Lower leg skin (tissue), 4 donors: Measurements from ENCODE around the gene CERS5. TPM values are rescaled to one million over a fixed set of nuclear protein-coding genes. Genes with fewer than 3 reads are reported as not detected.

Experiments
- DNase-seq, 2 donors: peaks; one replicate each; pipeline ENCODE4 v3.0.0-alpha.2; 2019; ENCODE audit warnings: low spot score in 2 of 2
- H3K4me3 ChIP-seq: fragments of 200-600 bp; sonication (generic); 2 replicates; pipeline ENCODE4 v1.5.1; 2017; ENCODE audit warnings: mild to moderate bottlenecking, low read depth; ENCODE audit not compliant: poor library complexity, severe bottlenecking
- CTCF ChIP-seq, 3 donors: fragments of 450-650 bp; IDR thresholded peaks; one replicate each; pipeline ENCODE4 v1.5.1; 2016; ENCODE audit warnings: antibody characterized with exemption in 3 of 3, mild to moderate bottlenecking in 3 of 3, moderate library complexity in 2 of 3
- POLR2A ChIP-seq, 2 donors: fragments of 450-650 bp; IDR thresholded peaks; one replicate each; pipeline ENCODE4 v1.6.1; 2016 to 2017; ENCODE audit warnings: antibody characterized with exemption in 2 of 2, mild to moderate bottlenecking in 1 of 2, moderate library complexity in 1 of 2
- WGBS, 2 donors: methylation state at CpG; one replicate each; pipeline ENCODE4 v1.1.5; 2018; 5-methylcytosine and 5-hydroxymethylcytosine counted together
- intact Hi-C: fragments of 100-400 bp; cut with DNase I; formaldehyde crosslinking; loops from one replicate; pipeline ENCODE4 v1.15.0; 2023; ENCODE audit warnings: low total_unique reads
- total RNA-seq, 4 donors: library from RNA; depleted of rRNA; stranded (reverse); fragments of >200 nt; gene quantifications; one replicate each; pipeline ENCODE4 v1.1.0, GENCODE V29; 2016

The CERS5 gene
- total RNA-seq, 4 donors from 2014 or later = 31.8 to 34.5 (median 32.5) TPM

- TF ChIP-seq CTCF (IDR thresholded peaks at IDR 0.05) (no peak), POLR2A (IDR thresholded peaks at IDR 0.05) (no peak)
- intact Hi-C loops = no loop called here
- WGBS, 2 donors = 88 to 89% methylated on average over 3 of the region's 3 CpGs
- H3K4me3 ChIP-seq = no peak overlapping the region
- no peak for DNase-seq
Measured at GRCh38 chr12:50100561-50100960, 66.6 kb downstream of the CERS5 start.

- no peak overlapping the region for H3K4me3 ChIP-seq
- DNase-seq = no peak
- intact Hi-C loops = no loop called here
- WGBS, 2 donors = 36 to 37% methylated on average over 5 of the region's 5 CpGs
- TF ChIP-seq CTCF (IDR thresholded peaks at IDR 0.05) (no peak), POLR2A (IDR thresholded peaks at IDR 0.05) (no peak)
Measured at GRCh38 chr12:50099302-50100008, 67.7 kb downstream of the CERS5 start.

- no peak for DNase-seq
- H3K4me3 ChIP-seq = no peak overlapping the region
- 87 to 88% methylated on average over 6 of the region's 6 CpGs for WGBS, 2 donors
- intact Hi-C loops = no loop called here
- no peak for TF ChIP-seq CTCF (IDR thresholded peaks at IDR 0.05)
- TF ChIP-seq POLR2A (IDR thresholded peaks at IDR 0.05) = no peak
Measured at GRCh38 chr12:50097952-50098351, 69.2 kb downstream of the CERS5 start.

GRCh38 chr12:50090391-50090790 lies 76.8 kb downstream of the CERS5 start:
- H3K4me3 ChIP-seq = no peak overlapping the region
- TF ChIP-seq CTCF (IDR thresholded peaks at IDR 0.05) (no peak), POLR2A (IDR thresholded peaks at IDR 0.05) (no peak)
- WGBS, 2 donors = 86 to 87% methylated on average over 5 of the region's 5 CpGs
- intact Hi-C loops = no loop called here
- no peak for DNase-seq

- intact Hi-C loops = no loop called here
- 97% methylated on average over 7 of the region's 7 CpGs for WGBS, 2 donors
- DNase-seq = no peak
- TF ChIP-seq POLR2A (IDR thresholded peaks at IDR 0.05) (no peak), CTCF (IDR thresholded peaks at IDR 0.05) (no peak)
- no peak overlapping the region for H3K4me3 ChIP-seq
Measured at GRCh38 chr12:50089730-50090129, 77.4 kb downstream of the CERS5 start.
